HEK293T (cell line): Measurements from ENCODE around the gene PRKAA1.
"Not testable (repeated sequence)": the region's sequence is repeated elsewhere in the genome, so short reads cannot be mapped to it uniquely, and the experiment has no call there.

Source experiments
- CTCF ChIA-PET: fragments of 350-600 bp; formaldehyde crosslinking; extraction: SDS; loops from one replicate; lab custom pipeline; 2021; ENCODE audit warnings: antibody characterized with exemption, inconsistent platforms; lab: Yijun Ruan, JAX
- POLR2A ChIA-PET: fragments of 350-600 bp; formaldehyde crosslinking; extraction: SDS; loops from one replicate; lab custom pipeline; 2020; ENCODE audit warnings: antibody characterized with exemption, inconsistent platforms; lab: Yijun Ruan, JAX
- DNase-seq: peaks from one replicate; pipeline ENCODE4 v3.0.0; 2012; ENCODE audit warnings: mixed read lengths; ENCODE audit errors: extremely low spot score
- ARNT ChIP-seq: fragments of 450-650 bp; IDR thresholded peaks from 2 replicates; pipeline ENCODE4 v1.6.1; 2017; ENCODE audit warnings: mild to moderate bottlenecking
- BHLHE40 ChIP-seq: fragments of 450-650 bp; IDR thresholded peaks from 2 replicates; pipeline ENCODE4 v1.6.1; 2016; ENCODE audit warnings: mild to moderate bottlenecking, moderate library complexity, borderline replicate concordance
- CTBP1 ChIP-seq: fragments of 450-650 bp; IDR thresholded peaks from 2 replicates; pipeline ENCODE4 v1.6.1; 2016; ENCODE audit warnings: borderline replicate concordance
- ELF4 ChIP-seq: fragments of 450-650 bp; IDR thresholded peaks from 2 replicates; pipeline ENCODE4 v1.6.1; 2017; ENCODE audit warnings: antibody characterized with exemption
- FOXA1 ChIP-seq: fragments of 450-650 bp; IDR thresholded peaks from 2 replicates; pipeline ENCODE4 v1.6.1; 2016; ENCODE audit warnings: mild to moderate bottlenecking
- FOXK2 ChIP-seq: fragments of 450-650 bp; IDR thresholded peaks from 2 replicates; pipeline ENCODE4 v1.6.1; 2016; ENCODE audit warnings: mild to moderate bottlenecking
- FOXM1 ChIP-seq: fragments of 450-650 bp; IDR thresholded peaks from 2 replicates; pipeline ENCODE4 v1.6.1; 2017; ENCODE audit warnings: mild to moderate bottlenecking, borderline replicate concordance
- HDGF ChIP-seq: fragments of 450-650 bp; IDR thresholded peaks from 2 replicates; pipeline ENCODE4 v1.6.1; 2017; ENCODE audit warnings: antibody characterized with exemption, borderline replicate concordance
- L3MBTL2 ChIP-seq: fragments of 450-650 bp; conservative IDR thresholded peaks from 2 replicates; pipeline ENCODE4 v1.6.1; 2016; ENCODE audit warnings: mild to moderate bottlenecking
- LEF1 ChIP-seq: fragments of 450-650 bp; IDR thresholded peaks from 2 replicates; pipeline ENCODE4 v1.6.1; 2017; ENCODE audit warnings: mild to moderate bottlenecking, borderline replicate concordance
- NFRKB ChIP-seq: fragments of 450-650 bp; IDR thresholded peaks from 2 replicates; pipeline ENCODE4 v1.6.1; 2016; ENCODE audit warnings: mild to moderate bottlenecking, moderate library complexity
- SP1 ChIP-seq: fragments of 450-650 bp; IDR thresholded peaks from 2 replicates; pipeline ENCODE4 v1.6.1; 2017
- SUZ12 ChIP-seq: fragments of 450-650 bp; IDR thresholded peaks from 2 replicates; pipeline ENCODE4 v1.6.1; 2016; ENCODE audit warnings: mild to moderate bottlenecking
- TARDBP ChIP-seq: fragments of 450-650 bp; IDR thresholded peaks from 2 replicates; pipeline ENCODE4 v1.6.1; 2016
- ZNF384 ChIP-seq: fragments of 450-650 bp; IDR thresholded peaks from 2 replicates; pipeline ENCODE4 v1.6.1; 2016
- TF ChIP-seq, protein P1 (sequence below): fragments of 450-650 bp; IDR thresholded peaks from 2 replicates; pipeline ENCODE4 v1.6.1; 2016

Gene PRKAA1

DNA sequence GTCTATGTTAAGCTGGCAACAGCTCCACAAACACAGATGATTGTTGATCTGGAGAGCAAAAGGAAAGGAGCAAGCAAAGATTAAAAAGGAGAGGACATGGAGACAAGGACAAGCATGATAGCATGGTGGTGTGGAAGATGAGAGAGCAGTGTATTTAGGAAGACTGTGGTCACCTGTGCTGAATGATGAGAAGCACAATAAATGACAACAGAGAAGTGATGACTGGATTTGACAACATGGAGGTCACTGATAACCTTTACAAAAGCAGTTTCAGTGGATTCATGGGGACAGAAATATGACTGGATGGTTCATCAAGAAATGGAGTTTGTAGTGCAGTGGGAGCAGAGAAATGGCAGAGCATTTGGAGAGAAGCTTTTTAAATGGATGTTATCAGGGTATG lies 62.6 kb downstream of the PRKAA1 start:
- ChIA-PET CTCF (interaction anchor here (0.6 to 1.1 kb wide), 2 partner anchors 107 to 1157 kb away, joined by 3 read pairs; no protein-coding TSS in a partner anchor), POLR2A (no interaction called here)
- TF ChIP-seq CTBP1 (no peak), LEF1 (no peak)
- no peak for DNase-seq

DNA sequence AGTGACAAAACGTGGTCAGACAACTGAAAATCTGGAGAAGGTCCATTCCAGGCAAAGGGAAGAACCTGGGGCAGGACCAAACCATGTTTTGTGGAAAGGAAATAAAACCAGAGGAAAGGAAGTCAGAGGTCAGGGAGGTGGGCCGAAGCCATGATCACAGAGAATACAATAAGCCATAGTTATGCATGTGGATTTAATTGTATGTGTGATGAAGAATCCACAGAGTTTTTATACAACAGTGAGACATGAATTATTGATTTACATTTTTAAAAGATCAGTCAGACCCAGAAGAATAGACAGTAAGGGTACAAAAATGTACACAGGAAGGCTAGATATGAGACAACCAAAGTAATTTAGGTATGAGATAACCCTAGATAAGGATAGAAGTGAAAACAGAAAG lies 63.2 kb downstream of the PRKAA1 start:
- ChIA-PET CTCF (interaction anchor here (0.6 to 1.1 kb wide), 2 partner anchors 106 to 1157 kb away, joined by 3 read pairs; no protein-coding TSS in a partner anchor), POLR2A (no interaction called here)
- no peak for DNase-seq
- TF ChIP-seq BHLHE40, result no peak
- TF ChIP-seq TARDBP, result no peak
- TF ChIP-seq FOXK2, result no peak
- no peak for TF ChIP-seq SUZ12
- no peak for TF ChIP-seq SP1
- no peak for TF ChIP-seq FOXM1
- TF ChIP-seq LEF1, result no peak
- no peak for TF ChIP-seq L3MBTL2
- TF ChIP-seq, protein P1, sequence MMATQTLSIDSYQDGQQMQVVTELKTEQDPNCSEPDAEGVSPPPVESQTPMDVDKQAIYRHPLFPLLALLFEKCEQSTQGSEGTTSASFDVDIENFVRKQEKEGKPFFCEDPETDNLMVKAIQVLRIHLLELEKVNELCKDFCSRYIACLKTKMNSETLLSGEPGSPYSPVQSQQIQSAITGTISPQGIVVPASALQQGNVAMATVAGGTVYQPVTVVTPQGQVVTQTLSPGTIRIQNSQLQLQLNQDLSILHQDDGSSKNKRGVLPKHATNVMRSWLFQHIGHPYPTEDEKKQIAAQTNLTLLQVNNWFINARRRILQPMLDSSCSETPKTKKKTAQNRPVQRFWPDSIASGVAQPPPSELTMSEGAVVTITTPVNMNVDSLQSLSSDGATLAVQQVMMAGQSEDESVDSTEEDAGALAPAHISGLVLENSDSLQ, result no peak
- no peak for TF ChIP-seq HDGF
- no peak for TF ChIP-seq NFRKB
- no peak for TF ChIP-seq ZNF384

DNA sequence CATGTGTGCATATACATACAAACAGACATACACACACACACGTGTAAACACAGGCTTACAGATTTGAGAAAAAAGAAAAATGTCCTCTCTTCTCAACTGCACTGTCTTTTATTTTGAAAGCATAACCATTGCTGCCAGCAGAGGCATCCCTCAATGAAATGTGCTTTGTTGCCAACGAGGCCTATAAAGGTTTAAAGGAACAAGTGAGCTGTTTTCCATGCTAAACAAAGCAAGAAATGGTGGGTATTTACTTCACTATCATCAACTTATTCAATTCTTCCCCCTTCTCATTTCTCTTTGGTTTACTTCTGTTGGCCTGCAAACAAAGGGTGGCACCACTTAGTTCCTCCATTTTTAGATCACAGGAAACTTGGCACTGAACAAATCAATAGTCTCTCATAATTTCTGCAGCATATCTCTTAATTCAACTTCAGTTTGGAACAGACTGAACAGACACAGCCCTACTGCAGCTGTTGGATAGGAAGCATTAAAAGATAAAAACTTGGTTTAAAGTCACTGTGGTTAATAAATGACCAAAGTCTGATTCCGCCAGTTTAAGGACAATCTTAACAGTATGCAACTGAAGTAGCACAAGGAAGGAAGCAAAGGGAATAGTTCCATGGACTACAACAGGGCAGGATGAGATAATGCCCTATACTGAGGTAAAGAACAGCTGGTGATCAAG lies 64.2 kb downstream of the PRKAA1 start:
- no peak for TF ChIP-seq SP1
- TF ChIP-seq L3MBTL2, result no peak
- TF ChIP-seq ZNF384, result no peak
- TF ChIP-seq HDGF, result no peak
- TF ChIP-seq TARDBP, result no peak
- TF ChIP-seq ARNT, result no peak
- TF ChIP-seq, protein P1, result no peak
- TF ChIP-seq FOXK2, result no peak
- TF ChIP-seq NFRKB, result no peak
- no peak for TF ChIP-seq FOXA1
- no peak for TF ChIP-seq ELF4
- TF ChIP-seq BHLHE40, result no peak
- no peak for TF ChIP-seq FOXM1
- no peak for TF ChIP-seq LEF1
- TF ChIP-seq SUZ12, result no peak
- TF ChIP-seq CTBP1, result no peak
- DNase-seq, result no peak
- CTCF ChIA-PET, result interaction anchor here (0.6 kb wide), 1 partner anchor 10 kb away, joined by 5 read pairs; no protein-coding TSS in a partner anchor
- POLR2A ChIA-PET, result no interaction called here

DNA sequence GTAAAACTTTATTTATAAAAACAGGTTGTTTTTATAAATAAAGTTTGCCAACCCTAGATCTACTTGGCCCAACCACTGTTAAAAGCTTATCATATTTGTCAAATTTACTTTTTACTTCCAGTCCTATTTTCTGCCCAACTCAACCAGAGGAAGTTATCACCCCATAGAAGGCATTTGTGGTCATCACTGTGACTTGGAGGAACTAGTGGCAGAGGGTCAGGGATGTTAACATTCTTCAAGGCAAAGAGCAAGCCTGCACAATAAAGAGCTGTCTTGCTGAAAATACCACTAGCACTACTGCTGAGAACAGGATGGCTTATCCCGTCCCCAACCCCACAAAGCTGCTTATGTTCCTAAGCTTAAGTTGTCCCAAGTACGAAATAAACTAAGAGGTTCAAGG lies 64.7 kb downstream of the PRKAA1 start:
- DNase-seq, result no peak
- TF ChIP-seq ZNF384, result no peak
- no peak for TF ChIP-seq FOXM1
- TF ChIP-seq CTBP1, result no peak
- TF ChIP-seq FOXK2, result no peak
- TF ChIP-seq ARNT, result no peak
- no peak for TF ChIP-seq LEF1
- TF ChIP-seq TARDBP, result no peak
- TF ChIP-seq NFRKB, result no peak
- TF ChIP-seq, protein P1, result no peak
- no peak for TF ChIP-seq SUZ12
- TF ChIP-seq L3MBTL2, result no peak
- TF ChIP-seq BHLHE40, result no peak
- TF ChIP-seq SP1, result no peak
- ChIA-PET POLR2A (no interaction called here), CTCF (interaction anchor here (0.6 kb wide), 1 partner anchor 11 kb away, joined by 5 read pairs; no protein-coding TSS in a partner anchor)

DNA sequence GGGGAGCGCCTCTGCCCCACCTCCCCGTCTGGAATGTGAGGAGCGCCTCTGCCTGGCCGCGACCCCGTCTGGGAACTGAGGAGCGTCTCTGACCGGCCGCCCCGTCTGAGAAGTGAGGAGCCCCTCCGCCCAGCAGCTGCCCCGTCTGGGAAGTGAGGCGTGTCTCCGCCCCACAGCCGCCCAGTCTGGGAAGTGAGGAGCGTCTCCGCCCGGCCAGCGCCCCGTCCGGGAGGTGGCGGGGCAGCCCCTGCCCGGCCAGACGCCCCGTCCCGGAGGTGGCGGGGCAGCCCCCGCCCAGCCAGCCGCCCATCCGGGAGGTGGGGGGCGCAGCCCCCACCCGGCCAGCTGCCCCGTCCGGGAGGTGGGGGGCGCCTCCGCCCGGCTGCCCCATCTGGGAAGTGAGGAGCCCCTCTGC lies 75.7 kb downstream of the PRKAA1 start:
- CTCF ChIA-PET, POLR2A ChIA-PET: not testable (repeated sequence)

DNA sequence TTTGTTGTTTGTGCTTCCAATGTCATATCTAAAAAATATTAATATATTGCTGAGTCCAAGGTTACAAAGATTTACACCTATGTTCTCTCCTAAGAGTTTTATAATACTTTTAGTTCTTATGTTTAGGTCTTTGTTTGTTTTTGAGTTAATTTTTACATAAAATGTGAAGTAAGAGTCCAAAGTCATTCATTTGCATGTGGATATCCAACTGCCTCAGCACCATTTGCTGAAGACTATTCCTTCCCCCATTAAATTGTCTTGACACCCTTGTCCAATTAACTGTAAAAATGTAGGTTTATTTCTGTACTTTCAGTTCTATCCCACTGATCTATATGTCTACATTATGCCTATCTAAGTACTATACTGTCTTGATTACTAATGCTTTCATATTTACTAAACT lies 78.1 kb downstream of the PRKAA1 start:
- TF ChIP-seq FOXK2, result no peak
- TF ChIP-seq FOXA1, result no peak
- TF ChIP-seq SUZ12, result no peak
- no peak for TF ChIP-seq LEF1
- no peak for TF ChIP-seq HDGF
- no peak for TF ChIP-seq TARDBP
- no peak for TF ChIP-seq BHLHE40
- ChIA-PET POLR2A (interaction anchor here (0.6 kb wide), 1 partner anchor 50 kb away, joined by 3 read pairs; no protein-coding TSS in a partner anchor), CTCF (no interaction called here)
- no peak for DNase-seq

More for the DNA sequence above, 75.7 kb downstream of the PRKAA1 start:
- not testable (repeated sequence) for DNase-seq
